Effector CD8-positive, alpha-beta T cell (primary cell): ENCODE data around the gene STPG1.
"Not testable (repeated sequence)": the region's sequence is repeated elsewhere in the genome, so short reads cannot be mapped to it uniquely, and the experiment has no call there.

Experiments
- DNase-seq: peaks from one replicate; lab custom pipeline; 2025; lab: John Stamatoyannopoulos, UW
- total RNA-seq, 4 experiments: gene quantifications; one replicate each; lab custom pipeline; 2026; lab: John Stamatoyannopoulos, UW

STPG1 gene
- 4.7 to 8.7 (median 6.3) reads per million in 4 experiments for total RNA-seq

GRCh38 chr1:24413350-24414163, at the start of gene STPG1:
Gene STPG1, minus strand, starts transcription at chr1:24413782. Its CDS starts 12,394 bp downstream, at chr1:24401388.
- DNase-seq: peak; percentile 61

- not testable (repeated sequence) for DNase-seq
These were observed 48.5 kb upstream of the STPG1 start for GRCh38 chr1:24462128-24462527.

- DNase-seq: no peak
These were observed 46.1 kb upstream of the STPG1 start for GRCh38 chr1:24459551-24460266.

- DNase-seq: no peak
These were observed 44.3 kb upstream of the STPG1 start for GRCh38 chr1:24457866-24458265.

GRCh38 chr1:24455272-24455671, 41.7 kb upstream of the STPG1 start:
- no peak for DNase-seq

- DNase-seq: no peak
These were observed 41.1 kb upstream of the STPG1 start for GRCh38 chr1:24454673-24455072.

GRCh38 chr1:24452922-24453485, 39.4 kb upstream of the STPG1 start:
- DNase-seq: no peak

GRCh38 chr1:24451746-24452145, 38.2 kb upstream of the STPG1 start:
- no peak for DNase-seq

GRCh38 chr1:24450857-24451397, 37.3 kb upstream of the STPG1 start:
- DNase-seq: no peak

GRCh38 chr1:24450316-24450715, 36.7 kb upstream of the STPG1 start:
- DNase-seq: no peak

- DNase-seq: not testable (repeated sequence)
These were observed 32.9 kb upstream of the STPG1 start for GRCh38 chr1:24446446-24446845.

- no peak for DNase-seq
These were observed 29.7 kb upstream of the STPG1 start for GRCh38 chr1:24443241-24443656.

GRCh38 chr1:24442764-24443163, 29.2 kb upstream of the STPG1 start:
- no peak for DNase-seq

GRCh38 chr1:24441996-24442668, 28.6 kb upstream of the STPG1 start:
- no peak for DNase-seq

GRCh38 chr1:24441480-24441879, 27.9 kb upstream of the STPG1 start:
- no peak for DNase-seq

GRCh38 chr1:24440436-24440835, 26.9 kb upstream of the STPG1 start:
- no peak for DNase-seq

- no peak for DNase-seq
These were observed 24.9 kb upstream of the STPG1 start for GRCh38 chr1:24438423-24438901.

- no peak for DNase-seq
These were observed 24.2 kb upstream of the STPG1 start for GRCh38 chr1:24437631-24438396.

- no peak for DNase-seq
These were observed 22.3 kb upstream of the STPG1 start for GRCh38 chr1:24435782-24436365.

GRCh38 chr1:24427545-24427862, 13.9 kb upstream of the STPG1 start:
- DNase-seq: no peak
